GM23338 (cell line): ENCODE data around the gene DMAC1. TPM values are rescaled to one million over a fixed set of nuclear protein-coding genes. Genes with fewer than 3 reads are reported as not detected.

Experiments used
- ATAC-seq: fragments of 200-7000 bp; cut with Tn5 transposase; 3 replicates; pipeline ENCODE4 v1.9.1; 2020
- DNase-seq: peaks from one replicate; pipeline ENCODE4 v3.0.0-alpha.2; 2015; ENCODE audit warnings: low spot score
- H2AFZ ChIP-seq: fragments of 200-600 bp; sonication (generic); 2 replicates; pipeline ENCODE4 v1.8.0; 2016; ENCODE audit warnings: antibody characterized with exemption, mild to moderate bottlenecking, moderate library complexity
- H3F3A ChIP-seq: fragments of 200-600 bp; sonication (generic); replicated peaks from 2 replicates; pipeline ENCODE4 v1.8.0; 2017; ENCODE audit warnings: antibody characterized with exemption, mixed run types, low read depth
- H3K27ac ChIP-seq: fragments of 200-600 bp; sonication (generic); 2 replicates; pipeline ENCODE4 v1.6.1; 2016; ENCODE audit warnings: low read depth
- H3K27me3 ChIP-seq: fragments of 200-600 bp; sonication (generic); 2 replicates; pipeline ENCODE4 v1.8.0; 2016; ENCODE audit warnings: mild to moderate bottlenecking, mixed run types, moderate library complexity; ENCODE audit not compliant: insufficient read depth
- H3K36me3 ChIP-seq: fragments of 200-600 bp; sonication (generic); 2 replicates; pipeline ENCODE4 v1.8.0; 2016; ENCODE audit warnings: mild to moderate bottlenecking; ENCODE audit not compliant: insufficient read depth
- H3K4me1 ChIP-seq: fragments of 200-600 bp; sonication (generic); 2 replicates; pipeline ENCODE4 v1.8.0; 2016; ENCODE audit warnings: mild to moderate bottlenecking, moderate library complexity; ENCODE audit not compliant: insufficient read depth
- H3K4me2 ChIP-seq: fragments of 200-600 bp; sonication (generic); 2 replicates; pipeline ENCODE4 v1.7.1; 2017; ENCODE audit warnings: mixed run types
- H3K4me3 ChIP-seq: fragments of 200-600 bp; sonication (generic); 2 replicates; pipeline ENCODE4 v1.6.1; 2016; ENCODE audit warnings: mixed run types
- H3K79me2 ChIP-seq: fragments of 200-600 bp; sonication (generic); replicated peaks from 2 replicates; pipeline ENCODE4 v1.8.0; 2017; ENCODE audit warnings: mild to moderate bottlenecking; ENCODE audit not compliant: insufficient read depth
- H3K9me2 ChIP-seq: fragments of 200-600 bp; sonication (generic); 2 replicates; pipeline ENCODE4 v1.8.0; 2017; ENCODE audit not compliant: insufficient read depth
- H4K20me1 ChIP-seq: fragments of 200-600 bp; sonication (generic); replicated peaks from 2 replicates; pipeline ENCODE4 v1.8.0; 2017; ENCODE audit warnings: mild to moderate bottlenecking; ENCODE audit not compliant: insufficient read depth
- H3K27ac Mint-ChIP-seq: 2 replicates; pipeline ENCODE4 v1.8.0; 2020; ENCODE audit warnings: inconsistent platforms, mild to moderate bottlenecking, moderate library complexity, mixed read lengths
- H3K27me3 Mint-ChIP-seq: 3 replicates; pipeline ENCODE4 v1.8.0; 2022; ENCODE audit warnings: low read depth, mild to moderate bottlenecking, moderate library complexity, mixed read lengths, inconsistent platforms; ENCODE audit not compliant: insufficient read depth, poor library complexity
- H3K36me3 Mint-ChIP-seq: 3 replicates; pipeline ENCODE4 v1.8.0; 2021; ENCODE audit warnings: low read depth, mild to moderate bottlenecking, inconsistent platforms, moderate library complexity, mixed read lengths
- H3K4me1 Mint-ChIP-seq: 3 replicates; pipeline ENCODE4 v1.8.0; 2020; ENCODE audit warnings: mild to moderate bottlenecking, inconsistent platforms, mixed read lengths
- H3K4me3 Mint-ChIP-seq: 3 replicates; pipeline ENCODE4 v1.8.0; 2021; ENCODE audit warnings: moderate library complexity, mild to moderate bottlenecking, inconsistent platforms, mixed read lengths
- H3K9me3 Mint-ChIP-seq: 3 replicates; pipeline ENCODE4 v1.8.0; 2020; ENCODE audit warnings: moderate library complexity, mild to moderate bottlenecking, inconsistent platforms, mixed read lengths
- CREB1 ChIP-seq: fragments of 250-450 bp; sonication (Bioruptor Pico); IDR thresholded peaks from 2 replicates; pipeline ENCODE4 v1.5.0; 2020; ENCODE audit warnings: low read depth, mild to moderate bottlenecking, moderate library complexity
- CTCF ChIP-seq, 2 experiments: fragments of 200-600 bp in 1 of 2; sonication (generic) in 1 of 2; conservative IDR thresholded peaks; 2 replicates each; pipeline versions ENCODE4 v1.5.1 to v1.6.1; 2016 to 2017; ENCODE audit warnings: antibody characterized with exemption in 2 of 2, low read depth in 2 of 2, mild to moderate bottlenecking in 2 of 2, moderate library complexity in 1 of 2
- EZH2 ChIP-seq: fragments of 200-600 bp; sonication (generic); IDR thresholded peaks from one replicate; pipeline ENCODE4 v1.8.0; 2017; ENCODE audit warnings: antibody characterized with exemption, mild to moderate bottlenecking, low read depth; ENCODE audit not compliant: unreplicated experiment
- EZH2phosphoT487 ChIP-seq: fragments of 200-600 bp; sonication (generic); IDR thresholded peaks from one replicate; pipeline ENCODE4 v1.8.1; 2018; ENCODE audit warnings: antibody characterized with exemption; ENCODE audit not compliant: unreplicated experiment
- JUNB ChIP-seq: IDR thresholded peaks from one replicate; pipeline ENCODE4 v1.6.1; 2016; ENCODE audit warnings: antibody characterized with exemption; ENCODE audit not compliant: unreplicated experiment
- NANOG ChIP-seq: IDR thresholded peaks from 2 replicates; pipeline ENCODE4 v1.6.1; 2016; ENCODE audit warnings: antibody characterized with exemption, borderline replicate concordance
- POLR2AphosphoS5 ChIP-seq: IDR thresholded peaks from 2 replicates; pipeline ENCODE4 v1.6.1; 2016; ENCODE audit warnings: antibody characterized with exemption, low read depth
- REST ChIP-seq: IDR thresholded peaks from one replicate; pipeline ENCODE4 v1.6.1; 2018; ENCODE audit warnings: antibody characterized with exemption; ENCODE audit not compliant: unreplicated experiment
- STAT1 ChIP-seq: IDR thresholded peaks from one replicate; pipeline ENCODE4 v1.6.1; 2016; ENCODE audit warnings: antibody characterized with exemption; ENCODE audit not compliant: unreplicated experiment
- ZNF114 ChIP-seq: fragments of 250-450 bp; sonication (Bioruptor Pico); IDR thresholded peaks from 2 replicates; pipeline ENCODE4 v1.5.0; 2020; ENCODE audit warnings: mild to moderate bottlenecking, moderate library complexity
- ZNF331 ChIP-seq: fragments of 250-450 bp; sonication (Bioruptor Pico); IDR thresholded peaks from 2 replicates; pipeline ENCODE4 v1.5.0; 2020; ENCODE audit warnings: low read depth, mild to moderate bottlenecking, moderate library complexity
- ZNF462 ChIP-seq: fragments of 250-450 bp; sonication (Bioruptor Pico); IDR thresholded peaks from 2 replicates; pipeline ENCODE4 v1.5.0; 2020; ENCODE audit warnings: mild to moderate bottlenecking, moderate library complexity
- polyA plus RNA-seq: library from polyadenylated mRNA; unstranded; fragments of >200 nt; fragmentation: Nextera tagmentation; extraction: Ambion mirVana; gene quantifications from 2 replicates; pipeline ENCODE4 v1.2.1, GENCODE V29; 2016
- total RNA-seq: library from RNA; depleted of rRNA; stranded (reverse); fragments of >200 nt; shearing (Covaris generic); gene quantifications from 2 replicates; pipeline ENCODE4 v1.2.3, GENCODE V29; 2014
- TF ChIP-seq, protein P1 (sequence below): IDR thresholded peaks from 2 replicates; pipeline ENCODE4 v1.6.1; 2016; ENCODE audit warnings: antibody characterized with exemption

Gene DMAC1
- total and polyA plus RNA-seq, 2 experiments from 2014 or later: 24.6 to 116 TPM

GRCh38 chr9:7827056-7827455 is 27.5 kb upstream of the DMAC1 start:
- Histone ChIP-seq H3F3A (no peaks in the 10 kb centered on the region), H2AFZ (no peak overlapping the region), H3K27me3 (no peaks in the 10 kb centered on the region), H3K9me2 (0 out of 2 replicates have a peak, but pooled peaks cover 9% of the 10 kb centered on the region), H3K36me3 (no peaks in the 10 kb centered on the region), H3K4me1 (no peaks in the 10 kb centered on the region), H4K20me1 (no peaks in the 10 kb centered on the region), H3K4me2 (no peak overlapping the region), H3K4me3 (no peak overlapping the region), H3K79me2 (no peaks in the 10 kb centered on the region), H3K27ac (no peak overlapping the region)
- H3K4me3 Mint-ChIP-seq: no peak overlapping the region
- no peak overlapping the region for H3K27ac Mint-ChIP-seq
- no peaks in the 10 kb centered on the region for H3K36me3 Mint-ChIP-seq
- H3K9me3 Mint-ChIP-seq: no peaks in the 10 kb centered on the region
- ATAC-seq (no peak), DNase-seq (no peak)
- no peak for TF ChIP-seq ZNF114 (CRISPR knock-in tag)
- TF ChIP-seq STAT1: no peak
- no peak for TF ChIP-seq EZH2phosphoT487
- TF ChIP-seq ZNF331 (CRISPR knock-in tag): no peak
- TF ChIP-seq, protein P1, sequence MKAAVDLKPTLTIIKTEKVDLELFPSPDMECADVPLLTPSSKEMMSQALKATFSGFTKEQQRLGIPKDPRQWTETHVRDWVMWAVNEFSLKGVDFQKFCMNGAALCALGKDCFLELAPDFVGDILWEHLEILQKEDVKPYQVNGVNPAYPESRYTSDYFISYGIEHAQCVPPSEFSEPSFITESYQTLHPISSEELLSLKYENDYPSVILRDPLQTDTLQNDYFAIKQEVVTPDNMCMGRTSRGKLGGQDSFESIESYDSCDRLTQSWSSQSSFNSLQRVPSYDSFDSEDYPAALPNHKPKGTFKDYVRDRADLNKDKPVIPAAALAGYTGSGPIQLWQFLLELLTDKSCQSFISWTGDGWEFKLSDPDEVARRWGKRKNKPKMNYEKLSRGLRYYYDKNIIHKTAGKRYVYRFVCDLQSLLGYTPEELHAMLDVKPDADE: no peak
- no peak for TF ChIP-seq EZH2
- no peak for TF ChIP-seq POLR2AphosphoS5
- TF ChIP-seq CREB1 (CRISPR knock-in tag): no peak
- TF ChIP-seq CTCF (conservative IDR thresholded peaks at IDR 0.05; ENCODE audit: low read depth in 2 of 2): no peak
- TF ChIP-seq JUNB: no peak
- TF ChIP-seq ZNF462: no peak
- TF ChIP-seq NANOG: no peak
- TF ChIP-seq REST: no peak
- no peaks in the 10 kb centered on the region for H3K4me1 Mint-ChIP-seq
- H3K27me3 Mint-ChIP-seq: no peaks in the 10 kb centered on the region
